ENCODE measurements around the gene AFG1L. TPM values are rescaled to one million over a fixed set of nuclear protein-coding genes. Genes with fewer than 3 reads are reported as not detected.

AFG1L gene
- total and polyA plus RNA-seq, 2 donors (not counting 1 experiment from before 2014, with no cell fraction given), result 1.7 to 5.4 TPM

GRCh38 chr6:108432143-108432542 lies 137.3 kb downstream of the AFG1L start:
- Histone ChIP-seq H3K9me3 (ENCODE audit: control insufficient read depth, insufficient read depth, low read depth, low read length) (no peaks in the 10 kb centered on the region), H3K4me1 (ENCODE audit: control insufficient read depth, extremely low read depth, insufficient read depth, low read length) (no peaks in the 10 kb centered on the region), H3K79me2 (ENCODE audit: control insufficient read depth, insufficient read depth, low read length) (no peaks in the 10 kb centered on the region), H2AFZ (ENCODE audit: low read length) (no peak overlapping the region), H3K4me3 (replicated peaks in 1 of 4; ENCODE audit: control extremely low read depth in 1 of 4, insufficient read depth in 1 of 4, low read depth in 3 of 4, low read length in 4 of 4) (no peak overlapping the region), H3K27ac (ENCODE audit: insufficient read depth, low read length) (no peak overlapping the region), H3K4me2 (ENCODE audit: extremely low read depth, insufficient read depth, low read length) (no peak overlapping the region), H3K36me3 (ENCODE audit: control insufficient read depth, insufficient read depth, low read length) (no peaks in the 10 kb centered on the region), H4K20me1 (ENCODE audit: control insufficient read depth, extremely low read depth, insufficient read depth, low read length) (no peaks in the 10 kb centered on the region), H3K27me3 (ENCODE audit: control insufficient read depth, insufficient read depth, low read length) (no peaks in the 10 kb centered on the region), H3K9ac (ENCODE audit: insufficient read depth, low read length) (no peak overlapping the region)
- no peak for DNase-seq (ENCODE audit: low read depth in 2 of 2)
- TF ChIP-seq CTCF (conservative IDR thresholded peaks at IDR 0.05 in 1 of 2, IDR thresholded peaks at IDR 0.05 in 1 of 2; ENCODE audit: low read depth in 1 of 2, low read length in 2 of 2), result no peak
- no peak for TF ChIP-seq EZH2 (IDR thresholded peaks at IDR 0.05; ENCODE audit: low read length, missing control alignments)

- no peak for TF ChIP-seq EZH2 (IDR thresholded peaks at IDR 0.05; ENCODE audit: low read length, missing control alignments)
- TF ChIP-seq CTCF (conservative IDR thresholded peaks at IDR 0.05 in 1 of 2, IDR thresholded peaks at IDR 0.05 in 1 of 2; ENCODE audit: low read depth in 1 of 2, low read length in 2 of 2), result no peak
- Histone ChIP-seq H3K27me3 (ENCODE audit: control insufficient read depth, insufficient read depth, low read length) (no peaks in the 10 kb centered on the region), H2AFZ (ENCODE audit: low read length) (no peak overlapping the region), H3K4me3 (replicated peaks in 1 of 4; ENCODE audit: control extremely low read depth in 1 of 4, insufficient read depth in 1 of 4, low read depth in 3 of 4, low read length in 4 of 4) (no peak overlapping the region), H3K4me2 (ENCODE audit: extremely low read depth, insufficient read depth, low read length) (no peak overlapping the region), H3K9me3 (ENCODE audit: control insufficient read depth, insufficient read depth, low read depth, low read length) (no peaks in the 10 kb centered on the region), H3K79me2 (ENCODE audit: control insufficient read depth, insufficient read depth, low read length) (no peaks in the 10 kb centered on the region), H3K9ac (ENCODE audit: insufficient read depth, low read length) (no peak overlapping the region), H3K36me3 (ENCODE audit: control insufficient read depth, insufficient read depth, low read length) (no peaks in the 10 kb centered on the region), H3K4me1 (ENCODE audit: control insufficient read depth, extremely low read depth, insufficient read depth, low read length) (no peaks in the 10 kb centered on the region), H3K27ac (ENCODE audit: insufficient read depth, low read length) (no peak overlapping the region), H4K20me1 (ENCODE audit: control insufficient read depth, extremely low read depth, insufficient read depth, low read length) (no peaks in the 10 kb centered on the region)
- no peak for DNase-seq (ENCODE audit: low read depth in 2 of 2)
Measured at GRCh38 chr6:108432792-108433191, 137.9 kb downstream of the AFG1L start.

- DNase-seq (ENCODE audit: low read depth in 2 of 2), result no peak
- Histone ChIP-seq H3K79me2 (ENCODE audit: control insufficient read depth, insufficient read depth, low read length) (no peaks in the 10 kb centered on the region), H4K20me1 (ENCODE audit: control insufficient read depth, extremely low read depth, insufficient read depth, low read length) (no peaks in the 10 kb centered on the region), H3K27ac (ENCODE audit: insufficient read depth, low read length) (no peak overlapping the region), H2AFZ (ENCODE audit: low read length) (no peak overlapping the region), H3K9ac (ENCODE audit: insufficient read depth, low read length) (no peak overlapping the region), H3K9me3 (ENCODE audit: control insufficient read depth, insufficient read depth, low read depth, low read length) (no peaks in the 10 kb centered on the region), H3K36me3 (ENCODE audit: control insufficient read depth, insufficient read depth, low read length) (no peaks in the 10 kb centered on the region), H3K4me3 (replicated peaks in 1 of 4; ENCODE audit: control extremely low read depth in 1 of 4, insufficient read depth in 1 of 4, low read depth in 3 of 4, low read length in 4 of 4) (no peak overlapping the region), H3K27me3 (ENCODE audit: control insufficient read depth, insufficient read depth, low read length) (no peaks in the 10 kb centered on the region), H3K4me1 (ENCODE audit: control insufficient read depth, extremely low read depth, insufficient read depth, low read length) (no peaks in the 10 kb centered on the region), H3K4me2 (ENCODE audit: extremely low read depth, insufficient read depth, low read length) (no peak overlapping the region)
- TF ChIP-seq CTCF (conservative IDR thresholded peaks at IDR 0.05 in 1 of 2, IDR thresholded peaks at IDR 0.05 in 1 of 2; ENCODE audit: low read depth in 1 of 2, low read length in 2 of 2) (no peak), EZH2 (IDR thresholded peaks at IDR 0.05; ENCODE audit: low read length, missing control alignments) (no peak)
Measured at GRCh38 chr6:108434222-108434621, 139.4 kb downstream of the AFG1L start.
